Kasumi-1 (cell line): ENCODE data around the gene PGM5.

Experiments
- DNase-seq, 2 experiments: peaks; one replicate each; lab custom pipeline; 2025; lab: John Stamatoyannopoulos, UW

Gene PGM5

DNA sequence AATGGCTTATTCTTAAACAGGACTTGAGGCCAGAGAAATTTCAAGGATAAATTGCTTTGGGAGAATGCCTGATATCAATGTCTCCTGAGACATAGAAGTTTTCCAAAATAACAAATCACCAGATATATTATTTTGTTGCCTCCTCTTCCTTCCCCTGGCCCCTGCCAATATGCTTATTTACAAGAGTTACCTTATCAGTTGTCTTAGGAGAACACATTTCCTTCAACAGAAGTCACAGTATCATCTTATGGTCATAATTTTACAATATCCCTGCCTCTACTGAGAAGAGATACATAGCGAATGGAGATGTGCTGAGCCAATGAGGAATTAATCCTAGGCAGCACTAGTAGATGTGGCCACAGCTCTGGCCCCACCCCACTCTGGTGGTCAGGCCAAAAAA is 141.2 kb downstream of the PGM5 start:
- DNase-seq, result no peak

DNA sequence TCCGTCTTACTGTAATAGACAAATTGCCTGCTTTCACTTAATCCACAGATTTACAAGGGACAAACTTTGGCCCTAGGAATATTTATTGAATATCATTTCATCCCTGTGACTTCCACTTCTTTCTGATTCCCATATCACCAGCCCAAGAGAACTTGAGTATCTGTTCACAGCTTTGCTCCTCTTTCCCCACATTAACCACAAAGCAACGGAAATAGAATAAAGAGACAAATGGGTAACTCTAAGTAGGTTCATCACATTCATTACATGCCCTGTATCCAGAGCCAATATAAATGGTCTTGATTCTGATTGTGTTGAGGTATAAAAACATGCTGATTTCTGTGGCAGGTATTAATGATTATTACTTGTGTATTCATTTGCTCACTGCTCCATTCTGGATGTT is 142.4 kb downstream of the PGM5 start:
- no peak for DNase-seq

DNA sequence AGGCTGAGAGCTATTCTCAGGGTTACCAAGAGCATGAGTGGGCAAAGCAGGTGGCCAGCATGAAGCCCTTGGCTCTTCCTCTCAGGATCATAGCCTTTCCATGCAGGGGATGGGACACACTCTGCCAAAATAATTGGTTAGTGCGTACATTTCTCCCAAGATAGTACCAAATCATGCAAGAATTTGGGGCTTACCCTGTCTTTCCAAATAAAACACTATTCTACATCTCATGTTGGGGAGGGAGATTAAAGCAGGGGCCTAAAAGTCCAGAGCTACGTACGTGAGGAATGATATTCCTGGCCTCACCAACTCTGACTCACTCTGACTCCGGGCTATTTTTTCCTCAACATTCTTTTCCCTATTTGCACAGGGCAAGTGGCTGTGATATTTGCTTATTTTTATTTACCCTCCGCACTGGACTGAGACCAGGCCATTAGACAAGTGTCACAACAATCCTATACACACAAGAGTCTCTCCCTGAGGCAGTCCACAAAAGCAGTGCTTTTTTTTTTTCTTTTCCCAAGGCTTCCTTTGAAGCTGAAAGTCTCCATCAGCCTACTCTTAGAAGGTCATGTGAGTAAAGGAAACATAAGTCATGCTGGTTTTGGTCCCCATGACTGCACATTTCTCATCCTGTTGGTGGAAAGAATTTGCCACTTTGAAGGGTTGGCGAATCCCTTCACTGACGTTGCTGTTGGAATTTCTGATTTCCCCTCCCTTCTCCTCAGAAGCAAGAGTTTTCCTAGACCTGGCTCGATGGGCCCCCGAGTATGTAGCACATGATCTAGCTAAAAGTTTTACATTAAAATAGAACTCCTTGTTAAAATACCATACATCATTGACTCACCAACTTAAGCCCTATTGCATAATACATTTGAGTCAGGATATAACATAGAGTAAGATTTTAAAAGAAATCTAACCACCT is 144.3 kb downstream of the PGM5 start:
- no peak for DNase-seq

DNA sequence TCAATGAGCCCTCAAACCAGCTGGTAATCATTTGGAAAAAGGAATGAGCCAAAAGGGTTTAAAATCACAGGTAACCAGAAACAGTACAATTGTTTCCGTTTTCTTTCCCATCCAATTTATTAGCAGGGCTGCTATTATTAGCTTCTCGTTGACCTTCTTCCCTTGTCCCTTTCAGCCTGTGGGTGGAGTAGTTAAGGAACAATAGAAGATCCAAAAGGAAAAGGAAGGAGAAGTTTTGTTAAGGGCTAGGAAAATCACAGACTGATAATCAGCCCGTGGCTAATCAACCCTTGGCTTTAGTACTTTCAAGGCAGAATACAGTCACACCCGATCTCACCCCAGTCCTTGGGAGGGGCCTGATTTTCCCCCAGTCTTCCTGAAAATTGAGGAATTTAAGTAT is 145.9 kb downstream of the PGM5 start:
- DNase-seq, result no peak

DNA sequence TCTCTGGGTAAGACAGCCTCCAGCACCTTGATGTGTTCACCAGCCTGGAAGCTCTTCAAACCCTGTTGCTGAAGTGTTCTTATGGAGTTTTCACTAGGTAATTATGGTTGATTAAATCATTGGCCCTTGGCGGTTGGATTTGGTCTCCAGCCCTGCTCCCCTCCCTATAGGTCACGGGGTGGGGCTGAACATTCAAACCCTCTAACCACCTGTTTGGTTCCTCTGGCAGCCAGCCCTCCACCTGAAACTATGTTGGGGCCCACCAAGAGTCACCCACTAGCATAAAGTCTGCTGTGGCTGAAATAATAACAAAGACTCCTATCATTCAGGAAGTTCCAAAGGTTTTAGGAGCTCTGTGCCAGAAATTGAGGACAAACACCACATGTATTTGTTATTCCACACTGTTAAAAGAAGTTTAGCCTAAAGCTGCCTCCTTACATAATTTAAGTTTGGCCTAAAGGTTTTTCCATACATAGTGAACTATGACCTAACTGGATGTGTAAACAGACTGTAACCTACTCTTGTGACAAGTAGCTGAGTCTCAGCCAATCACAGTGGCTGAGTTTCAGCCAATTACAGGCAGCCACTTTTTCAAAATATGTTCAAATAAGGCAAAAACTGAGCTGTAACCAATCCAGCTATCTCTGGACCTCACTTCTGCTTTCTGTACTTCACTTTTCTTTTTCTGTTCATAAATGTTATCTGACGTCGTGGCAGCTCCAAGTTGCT is 149.4 kb downstream of the PGM5 start:
- peak; percentile 46 to 51 for DNase-seq

DNA sequence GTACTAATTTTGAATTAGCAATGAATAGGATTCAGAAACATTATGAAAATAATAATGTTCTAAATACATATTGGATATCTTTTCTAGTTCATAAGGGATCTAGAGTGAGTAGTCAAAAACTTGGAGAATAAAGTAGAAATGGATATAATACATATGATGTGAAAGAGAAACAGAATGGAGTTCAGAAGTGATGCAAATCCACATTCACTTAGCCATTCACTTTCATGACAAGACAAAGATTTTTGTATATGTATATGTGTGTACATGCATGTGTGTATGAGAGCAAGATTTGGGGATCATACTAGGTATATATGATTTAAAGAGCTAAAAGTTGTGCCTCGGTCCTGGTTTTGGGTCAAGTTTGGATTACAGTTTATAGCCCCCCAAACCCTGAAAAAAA is 150.1 kb downstream of the PGM5 start:
- no peak for DNase-seq

DNA sequence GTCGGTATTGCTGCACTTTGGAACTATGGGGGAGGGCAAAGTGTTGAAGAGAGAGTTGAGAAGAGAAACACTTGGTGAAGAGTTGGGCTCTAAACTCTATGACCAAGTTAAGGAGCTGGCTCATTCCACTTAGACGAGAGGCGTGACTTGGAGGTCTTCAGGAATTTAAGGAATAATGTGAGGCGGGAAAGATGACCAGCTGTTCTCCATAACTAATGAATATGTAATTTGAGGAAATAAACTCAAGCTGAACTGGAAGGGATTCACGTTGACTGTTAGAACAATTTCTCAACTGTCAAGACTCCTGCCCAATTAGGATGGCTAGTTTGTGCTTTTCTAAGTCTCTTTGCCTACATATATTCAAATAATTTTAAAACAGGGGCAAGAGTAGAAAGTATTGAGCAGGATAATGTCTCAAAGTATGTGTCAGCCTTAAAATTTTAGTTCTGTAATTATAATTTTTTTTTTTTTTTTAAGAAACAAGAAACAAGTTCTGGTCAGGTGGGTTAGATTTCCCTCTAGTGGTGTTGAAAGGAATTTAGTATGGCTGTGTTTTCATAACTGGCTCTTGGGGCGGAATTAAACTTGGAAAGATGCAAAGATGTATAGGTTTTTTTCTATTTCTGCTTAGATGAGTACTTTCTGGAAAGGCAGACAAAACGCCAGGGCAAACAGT is 150.9 kb downstream of the PGM5 start:
- DNase-seq, result peak; percentile 34 to 69

DNA sequence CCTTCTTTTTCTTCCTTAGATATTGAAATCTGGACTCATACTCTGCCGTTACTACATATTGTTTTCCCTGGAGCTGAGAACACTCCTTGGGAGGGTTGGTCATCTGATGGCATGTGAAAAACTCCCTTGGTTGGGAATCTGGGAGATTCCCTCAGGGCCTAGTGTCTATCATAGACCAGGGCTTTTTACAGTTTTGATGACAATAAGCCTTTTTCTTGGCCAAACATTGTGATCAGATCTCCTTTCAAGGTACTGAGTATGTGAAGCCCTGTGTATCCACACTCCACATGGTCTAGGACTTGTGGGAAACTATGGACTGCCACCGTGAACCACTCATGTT is 151.4 kb downstream of the PGM5 start:
- no peak for DNase-seq

DNA sequence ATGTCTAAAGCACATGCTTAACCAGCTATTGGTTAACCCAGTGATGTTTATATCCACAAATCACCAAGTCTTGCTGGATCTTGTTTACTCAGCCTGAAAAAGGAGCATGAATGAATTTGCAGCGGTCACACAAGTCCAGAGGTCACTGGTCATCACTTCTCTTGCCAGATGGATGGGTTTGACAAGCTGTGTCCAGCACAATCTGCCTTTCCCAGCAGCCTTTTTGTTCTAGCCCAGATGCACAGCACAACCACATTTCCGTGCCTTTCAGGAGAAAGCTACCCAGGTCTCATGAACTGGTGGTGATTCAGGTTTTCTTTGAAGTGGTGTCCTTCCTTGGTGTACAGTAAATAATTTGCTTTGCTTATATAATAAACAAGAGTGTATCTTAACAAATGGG is 152.1 kb downstream of the PGM5 start:
- DNase-seq, result no peak

DNA sequence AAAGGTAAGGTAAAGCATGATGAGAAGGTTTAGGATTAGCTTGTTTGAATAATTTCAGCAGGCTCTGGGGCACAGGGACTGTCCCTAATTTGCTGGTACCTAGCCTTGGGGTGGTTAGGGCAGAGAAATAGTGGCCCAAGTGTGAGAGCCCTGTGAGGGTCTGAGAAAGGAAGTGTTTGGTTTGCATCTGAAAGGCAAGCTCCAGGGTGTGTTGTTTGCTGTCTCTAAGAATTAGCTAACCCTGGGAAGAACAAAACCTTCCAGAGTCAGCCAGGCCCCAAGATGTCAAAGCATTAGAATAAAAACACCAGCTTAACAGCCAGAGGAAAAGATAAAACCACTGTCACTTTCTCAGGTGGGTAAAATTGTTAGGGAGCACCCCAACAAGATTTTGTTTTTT is 153.3 kb downstream of the PGM5 start:
- DNase-seq, result no peak

DNA sequence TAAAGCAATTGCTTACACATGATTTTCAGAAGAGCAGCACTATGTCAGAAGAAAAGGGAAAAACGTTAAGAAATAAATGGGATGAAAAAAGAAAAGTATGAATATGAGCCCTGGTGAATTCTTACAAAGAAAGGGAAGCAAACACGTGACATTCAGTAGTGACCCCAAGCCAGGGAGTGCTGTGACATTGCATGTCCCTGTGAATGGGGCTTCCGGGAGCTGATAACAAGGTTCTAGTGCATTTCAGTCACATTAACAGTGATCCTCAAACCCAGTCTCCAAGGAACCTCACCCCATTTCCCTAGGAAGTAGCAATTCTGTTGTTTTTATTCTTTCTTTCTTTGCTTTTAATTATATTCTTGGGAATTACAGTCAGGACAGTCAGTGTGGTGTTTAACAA is 157.0 kb downstream of the PGM5 start:
- no peak for DNase-seq

DNA sequence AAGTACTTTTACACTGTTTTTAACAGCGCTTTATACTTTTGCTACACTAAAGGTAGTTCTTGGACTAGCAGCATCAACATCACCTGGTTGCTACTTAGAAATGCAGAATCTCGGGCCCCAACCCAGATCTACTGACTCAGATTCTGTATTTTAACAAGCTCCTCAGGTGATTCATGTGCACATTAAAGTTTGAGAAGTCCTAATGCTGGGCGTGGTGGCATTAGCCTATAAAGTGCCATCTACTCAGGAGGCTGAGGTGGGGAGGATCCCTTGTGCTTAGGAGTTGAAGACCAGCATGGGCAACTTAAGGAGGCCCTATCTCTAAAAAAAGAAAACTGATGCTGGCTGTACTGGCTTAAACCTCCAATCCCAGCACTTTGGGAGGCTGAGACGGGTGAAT is 157.6 kb downstream of the PGM5 start:
- no peak for DNase-seq

DNA sequence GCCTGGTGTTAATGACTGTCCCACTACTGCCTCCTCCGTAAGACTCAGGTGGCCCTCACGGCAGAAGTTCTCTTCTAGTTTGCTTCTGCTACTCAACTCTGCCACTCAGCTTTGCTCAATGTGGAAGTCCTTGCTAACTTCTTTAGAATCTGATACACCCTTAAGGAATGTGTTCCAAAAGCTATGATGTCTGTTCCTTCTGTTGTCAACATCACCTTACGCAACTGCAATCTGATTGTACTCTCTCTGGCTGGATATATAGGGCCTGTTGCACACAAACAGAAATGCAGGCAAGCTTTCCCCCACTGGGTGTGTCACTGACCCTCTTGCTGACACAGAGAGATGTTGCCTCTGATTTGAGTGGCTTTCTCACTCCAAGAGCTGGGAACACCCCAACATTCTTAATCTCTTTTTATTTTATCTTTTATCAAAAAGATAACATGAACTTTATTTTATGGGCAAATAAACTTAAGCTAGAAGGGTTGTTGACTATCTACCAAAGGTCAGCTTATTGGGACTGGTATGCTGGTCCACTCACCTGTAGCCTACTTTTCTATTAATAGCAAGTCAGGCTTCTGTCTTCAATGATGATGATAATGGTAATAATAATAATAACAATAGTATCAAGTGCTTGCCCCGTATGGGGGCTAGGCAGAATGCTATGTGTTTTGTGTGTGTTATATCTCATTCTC is 159.1 kb downstream of the PGM5 start:
- DNase-seq, result no peak

DNA sequence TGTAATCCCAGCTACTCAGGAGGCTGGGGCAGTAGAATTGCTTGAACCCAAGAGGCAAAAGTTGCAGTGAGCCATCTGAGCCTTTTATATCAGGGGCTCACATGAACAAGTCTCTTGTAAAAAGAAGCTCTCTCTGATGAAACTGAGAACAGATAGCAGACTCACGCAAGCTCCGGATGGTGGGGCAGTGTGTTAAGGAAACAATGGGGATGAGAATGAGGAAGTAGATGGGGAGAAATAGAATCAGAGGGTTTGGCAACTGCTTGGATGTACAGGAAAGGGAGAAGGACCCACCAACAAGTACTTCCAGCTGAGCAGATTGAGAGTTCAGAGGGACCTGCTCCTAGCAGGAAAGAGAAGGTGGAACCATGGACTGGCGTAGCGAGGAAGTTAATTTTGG is 165.7 kb downstream of the PGM5 start:
- DNase-seq, result peak; percentile 98

DNA sequence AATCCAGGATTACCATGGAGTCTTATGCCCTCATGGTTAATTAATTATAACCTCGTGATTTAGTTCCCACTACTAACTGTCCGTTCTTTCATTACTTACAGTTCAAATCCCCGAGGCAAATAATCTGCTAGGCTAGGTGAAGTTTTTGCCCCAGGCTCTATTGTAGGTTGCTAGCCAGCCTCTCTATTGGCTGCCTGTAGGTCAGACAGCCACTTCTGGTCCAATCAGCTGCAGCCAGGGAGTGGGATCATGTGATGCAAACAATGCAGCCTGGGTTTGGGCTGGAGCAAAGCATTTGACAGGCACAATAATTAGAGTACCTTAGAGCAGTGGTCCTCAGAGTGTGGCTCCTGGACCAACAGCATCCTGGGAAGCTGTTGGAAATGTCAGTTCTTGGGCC is 166.5 kb downstream of the PGM5 start:
- no peak for DNase-seq

DNA sequence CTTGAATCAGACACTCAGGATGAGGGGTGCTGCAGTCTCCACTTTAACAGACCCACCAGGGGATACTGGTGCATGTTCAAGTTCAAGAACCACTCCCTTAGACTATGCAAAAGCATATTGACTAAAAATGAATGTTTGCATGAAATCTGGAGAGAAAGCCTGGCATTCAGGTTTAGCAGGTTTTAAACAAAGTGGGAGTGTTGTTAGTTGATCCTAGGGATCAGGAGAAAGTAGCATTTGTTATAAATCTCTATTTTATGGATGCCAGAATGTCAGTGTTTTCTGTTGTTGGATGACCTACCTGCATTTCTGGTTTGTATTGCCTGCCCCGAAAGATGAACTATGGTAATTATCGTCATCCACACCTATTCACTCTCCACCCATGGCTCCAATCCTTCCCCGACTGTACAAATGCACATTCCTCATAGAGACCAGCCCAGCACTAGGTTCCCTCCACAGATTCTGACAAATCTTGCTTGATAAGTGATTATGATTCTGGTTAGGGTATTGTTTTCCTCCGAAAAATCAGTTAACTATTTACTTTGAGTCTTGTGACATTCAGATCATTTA is 167.0 kb downstream of the PGM5 start:
- DNase-seq, result no peak

DNA sequence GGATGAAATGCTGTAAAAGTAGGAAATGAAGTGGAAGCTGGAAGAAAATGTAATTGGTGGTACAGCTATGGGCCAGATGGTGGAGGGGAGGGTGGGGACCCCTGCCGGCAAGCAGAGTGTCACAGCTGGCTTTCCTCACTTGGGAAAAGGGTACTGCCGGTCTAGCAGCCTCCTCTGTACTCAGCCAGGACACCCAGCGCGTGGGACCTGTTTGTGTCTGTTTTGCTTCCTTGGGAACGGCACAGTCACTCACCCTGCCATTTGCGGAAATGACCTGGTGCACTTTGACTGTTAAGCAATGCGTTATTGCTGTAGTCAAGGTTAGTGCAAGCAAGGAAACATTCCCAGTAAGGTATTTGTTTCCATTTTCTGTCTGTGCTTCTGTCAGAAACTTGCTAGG is 174.2 kb downstream of the PGM5 start:
- no peak for DNase-seq

DNA sequence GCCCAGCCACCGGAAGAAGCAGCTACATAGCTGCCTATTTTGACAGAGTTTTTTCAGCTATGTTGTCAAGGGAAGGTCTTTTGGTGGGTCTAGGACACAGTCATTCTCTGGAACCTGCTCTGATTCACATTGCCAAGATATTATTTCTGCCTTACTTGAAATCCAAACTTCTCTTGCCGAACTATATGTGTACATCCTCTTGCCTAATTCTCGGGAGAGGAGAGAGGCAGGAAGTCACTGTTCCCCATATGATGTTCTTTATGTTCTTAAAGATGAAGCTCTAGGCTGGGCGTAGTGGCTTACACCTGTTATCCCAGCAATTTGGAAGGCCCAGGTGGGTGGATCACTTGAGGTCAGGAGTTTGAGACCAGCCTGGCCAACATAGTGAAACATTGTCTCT is 175.7 kb downstream of the PGM5 start:
- DNase-seq, result no peak

DNA sequence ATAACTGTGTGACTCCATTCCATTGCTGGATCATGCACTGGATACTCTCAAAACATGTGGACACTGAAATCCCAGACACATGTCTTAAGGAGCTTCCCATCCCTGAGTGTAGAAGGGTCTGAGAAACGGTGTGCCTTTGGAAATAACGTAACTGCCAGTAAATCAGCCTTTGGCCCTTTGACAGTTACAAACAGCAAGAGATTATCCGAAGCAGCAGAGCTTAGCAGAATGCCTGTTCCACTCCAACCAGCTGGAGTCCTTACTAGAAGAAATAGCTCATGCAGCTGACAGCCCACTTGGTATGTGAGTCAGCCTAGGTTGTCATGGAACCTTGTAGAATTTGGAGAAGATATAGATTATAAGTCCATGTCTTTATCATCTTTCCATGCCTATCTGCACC is 177.3 kb downstream of the PGM5 start:
- DNase-seq, result no peak

DNA sequence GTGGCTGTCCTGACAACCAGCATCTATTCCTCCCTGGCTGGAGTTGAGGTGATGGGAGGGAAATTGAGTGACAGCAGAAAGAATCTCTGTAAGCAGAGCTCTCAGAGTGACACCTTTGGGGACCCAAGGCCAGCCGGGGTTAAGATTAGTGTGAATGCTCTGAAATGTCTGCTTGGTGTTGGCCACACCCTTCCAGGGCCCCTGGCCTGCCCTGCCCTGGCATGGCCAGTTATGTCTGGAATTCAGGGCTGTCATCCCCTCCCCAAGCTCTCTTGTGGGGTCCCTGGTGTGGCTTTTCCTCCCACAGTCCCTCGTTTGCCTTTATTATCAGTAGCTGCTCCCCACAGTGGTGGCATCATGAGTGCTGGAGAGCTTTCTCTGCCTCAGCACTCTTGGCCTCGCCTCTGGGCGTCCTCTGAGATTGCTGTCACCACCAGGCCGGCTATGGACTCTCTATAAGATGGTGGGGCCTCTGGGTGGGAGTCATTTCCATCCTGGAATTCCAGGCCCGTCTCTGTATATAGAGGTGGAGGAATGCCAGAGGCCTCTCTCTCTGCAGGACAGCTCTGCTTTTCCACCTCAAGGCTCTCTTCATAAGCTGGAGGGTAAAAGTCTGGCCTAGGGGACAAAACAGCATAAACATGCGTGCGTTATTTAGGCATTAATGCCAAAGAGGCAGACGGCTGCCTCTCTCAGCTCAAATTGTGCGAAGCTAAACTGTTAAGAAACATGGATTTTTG is 180.6 kb downstream of the PGM5 start:
- DNase-seq, result no peak

DNA sequence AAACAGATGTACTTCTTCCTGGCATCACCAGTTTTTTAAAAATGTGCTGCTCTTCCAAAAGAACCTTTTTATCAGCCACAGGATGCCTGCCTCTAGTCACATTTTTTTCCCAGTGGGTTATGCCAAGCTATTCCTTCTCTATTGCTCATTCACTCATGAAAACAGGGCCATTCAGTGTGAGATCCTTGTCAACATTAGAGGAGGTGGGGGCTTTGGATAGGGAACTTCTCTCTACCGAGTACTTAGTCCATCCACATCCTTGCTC is 181.1 kb downstream of the PGM5 start:
- no peak for DNase-seq

DNA sequence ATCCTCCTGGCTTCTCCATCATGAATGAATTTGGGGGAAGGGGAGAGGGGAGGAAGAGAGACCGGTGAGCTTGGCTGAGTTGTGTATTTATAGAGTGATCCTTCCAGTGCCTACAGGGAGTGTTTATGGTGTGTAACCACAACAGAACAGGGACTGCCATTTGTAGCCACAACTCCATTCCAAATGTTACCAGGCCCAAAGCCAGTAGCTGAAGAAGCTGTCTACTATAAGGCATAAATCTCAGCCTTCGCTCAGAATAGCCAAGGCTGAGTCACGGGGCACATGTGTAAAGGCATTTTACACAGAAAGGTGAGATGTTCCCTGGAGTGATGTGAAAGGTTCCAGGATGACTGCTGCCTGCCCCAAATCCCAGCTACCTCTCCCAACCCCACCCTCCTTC is 181.8 kb downstream of the PGM5 start:
- DNase-seq, result no peak
